ENCODE data around the gene LNX1. TPM values are rescaled to one million over a fixed set of nuclear protein-coding genes. Genes with fewer than 3 reads are reported as not detected.

LNX1 gene
- total and polyA plus RNA-seq, 9 of the 15 experiments (the other 6 are each of a cell fraction or from before 2014, with no cell fraction given): 0.40 to 3.6 (median 2.2) TPM

DNA sequence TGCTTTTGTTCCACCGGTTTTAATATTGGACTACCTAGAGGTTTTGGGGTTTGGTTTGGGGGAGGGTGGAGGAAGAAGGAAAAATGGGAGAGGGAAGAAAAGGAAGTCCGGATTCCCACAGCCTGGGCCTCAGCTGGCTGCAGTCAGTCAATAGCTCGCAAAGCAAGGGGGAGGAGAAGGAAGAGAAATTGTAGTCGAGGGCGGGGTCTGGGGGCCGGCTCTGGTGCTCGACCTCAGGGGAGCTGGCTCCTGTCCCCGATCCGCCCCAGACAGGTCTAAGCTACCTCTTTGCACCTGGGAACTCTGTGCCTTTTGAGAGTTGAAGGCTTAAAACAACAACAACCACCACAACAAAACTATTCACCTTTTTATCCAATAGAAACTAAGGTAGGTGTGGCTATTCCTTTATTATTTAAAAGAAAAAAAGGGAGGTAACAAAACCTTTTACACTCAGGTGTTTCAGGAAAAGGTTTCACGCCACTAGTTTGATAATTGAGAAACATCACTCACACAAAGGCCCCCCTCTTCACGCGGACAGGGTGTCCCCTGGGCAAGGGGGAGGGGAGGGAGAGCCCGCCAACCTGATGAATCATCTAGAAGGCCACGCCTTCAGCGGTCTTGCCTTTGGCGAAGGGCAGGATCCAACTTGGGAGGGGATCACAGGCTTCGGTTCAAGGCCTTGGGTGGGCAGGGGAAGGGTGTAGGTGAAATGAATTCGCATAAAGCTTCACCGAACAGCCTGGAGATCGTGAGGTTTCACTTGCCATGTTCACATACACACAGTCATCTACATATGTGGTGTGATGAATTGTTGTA, 1.6 kb upstream of the LNX1 start (continued):
- TF ChIP-seq, protein P1, sequence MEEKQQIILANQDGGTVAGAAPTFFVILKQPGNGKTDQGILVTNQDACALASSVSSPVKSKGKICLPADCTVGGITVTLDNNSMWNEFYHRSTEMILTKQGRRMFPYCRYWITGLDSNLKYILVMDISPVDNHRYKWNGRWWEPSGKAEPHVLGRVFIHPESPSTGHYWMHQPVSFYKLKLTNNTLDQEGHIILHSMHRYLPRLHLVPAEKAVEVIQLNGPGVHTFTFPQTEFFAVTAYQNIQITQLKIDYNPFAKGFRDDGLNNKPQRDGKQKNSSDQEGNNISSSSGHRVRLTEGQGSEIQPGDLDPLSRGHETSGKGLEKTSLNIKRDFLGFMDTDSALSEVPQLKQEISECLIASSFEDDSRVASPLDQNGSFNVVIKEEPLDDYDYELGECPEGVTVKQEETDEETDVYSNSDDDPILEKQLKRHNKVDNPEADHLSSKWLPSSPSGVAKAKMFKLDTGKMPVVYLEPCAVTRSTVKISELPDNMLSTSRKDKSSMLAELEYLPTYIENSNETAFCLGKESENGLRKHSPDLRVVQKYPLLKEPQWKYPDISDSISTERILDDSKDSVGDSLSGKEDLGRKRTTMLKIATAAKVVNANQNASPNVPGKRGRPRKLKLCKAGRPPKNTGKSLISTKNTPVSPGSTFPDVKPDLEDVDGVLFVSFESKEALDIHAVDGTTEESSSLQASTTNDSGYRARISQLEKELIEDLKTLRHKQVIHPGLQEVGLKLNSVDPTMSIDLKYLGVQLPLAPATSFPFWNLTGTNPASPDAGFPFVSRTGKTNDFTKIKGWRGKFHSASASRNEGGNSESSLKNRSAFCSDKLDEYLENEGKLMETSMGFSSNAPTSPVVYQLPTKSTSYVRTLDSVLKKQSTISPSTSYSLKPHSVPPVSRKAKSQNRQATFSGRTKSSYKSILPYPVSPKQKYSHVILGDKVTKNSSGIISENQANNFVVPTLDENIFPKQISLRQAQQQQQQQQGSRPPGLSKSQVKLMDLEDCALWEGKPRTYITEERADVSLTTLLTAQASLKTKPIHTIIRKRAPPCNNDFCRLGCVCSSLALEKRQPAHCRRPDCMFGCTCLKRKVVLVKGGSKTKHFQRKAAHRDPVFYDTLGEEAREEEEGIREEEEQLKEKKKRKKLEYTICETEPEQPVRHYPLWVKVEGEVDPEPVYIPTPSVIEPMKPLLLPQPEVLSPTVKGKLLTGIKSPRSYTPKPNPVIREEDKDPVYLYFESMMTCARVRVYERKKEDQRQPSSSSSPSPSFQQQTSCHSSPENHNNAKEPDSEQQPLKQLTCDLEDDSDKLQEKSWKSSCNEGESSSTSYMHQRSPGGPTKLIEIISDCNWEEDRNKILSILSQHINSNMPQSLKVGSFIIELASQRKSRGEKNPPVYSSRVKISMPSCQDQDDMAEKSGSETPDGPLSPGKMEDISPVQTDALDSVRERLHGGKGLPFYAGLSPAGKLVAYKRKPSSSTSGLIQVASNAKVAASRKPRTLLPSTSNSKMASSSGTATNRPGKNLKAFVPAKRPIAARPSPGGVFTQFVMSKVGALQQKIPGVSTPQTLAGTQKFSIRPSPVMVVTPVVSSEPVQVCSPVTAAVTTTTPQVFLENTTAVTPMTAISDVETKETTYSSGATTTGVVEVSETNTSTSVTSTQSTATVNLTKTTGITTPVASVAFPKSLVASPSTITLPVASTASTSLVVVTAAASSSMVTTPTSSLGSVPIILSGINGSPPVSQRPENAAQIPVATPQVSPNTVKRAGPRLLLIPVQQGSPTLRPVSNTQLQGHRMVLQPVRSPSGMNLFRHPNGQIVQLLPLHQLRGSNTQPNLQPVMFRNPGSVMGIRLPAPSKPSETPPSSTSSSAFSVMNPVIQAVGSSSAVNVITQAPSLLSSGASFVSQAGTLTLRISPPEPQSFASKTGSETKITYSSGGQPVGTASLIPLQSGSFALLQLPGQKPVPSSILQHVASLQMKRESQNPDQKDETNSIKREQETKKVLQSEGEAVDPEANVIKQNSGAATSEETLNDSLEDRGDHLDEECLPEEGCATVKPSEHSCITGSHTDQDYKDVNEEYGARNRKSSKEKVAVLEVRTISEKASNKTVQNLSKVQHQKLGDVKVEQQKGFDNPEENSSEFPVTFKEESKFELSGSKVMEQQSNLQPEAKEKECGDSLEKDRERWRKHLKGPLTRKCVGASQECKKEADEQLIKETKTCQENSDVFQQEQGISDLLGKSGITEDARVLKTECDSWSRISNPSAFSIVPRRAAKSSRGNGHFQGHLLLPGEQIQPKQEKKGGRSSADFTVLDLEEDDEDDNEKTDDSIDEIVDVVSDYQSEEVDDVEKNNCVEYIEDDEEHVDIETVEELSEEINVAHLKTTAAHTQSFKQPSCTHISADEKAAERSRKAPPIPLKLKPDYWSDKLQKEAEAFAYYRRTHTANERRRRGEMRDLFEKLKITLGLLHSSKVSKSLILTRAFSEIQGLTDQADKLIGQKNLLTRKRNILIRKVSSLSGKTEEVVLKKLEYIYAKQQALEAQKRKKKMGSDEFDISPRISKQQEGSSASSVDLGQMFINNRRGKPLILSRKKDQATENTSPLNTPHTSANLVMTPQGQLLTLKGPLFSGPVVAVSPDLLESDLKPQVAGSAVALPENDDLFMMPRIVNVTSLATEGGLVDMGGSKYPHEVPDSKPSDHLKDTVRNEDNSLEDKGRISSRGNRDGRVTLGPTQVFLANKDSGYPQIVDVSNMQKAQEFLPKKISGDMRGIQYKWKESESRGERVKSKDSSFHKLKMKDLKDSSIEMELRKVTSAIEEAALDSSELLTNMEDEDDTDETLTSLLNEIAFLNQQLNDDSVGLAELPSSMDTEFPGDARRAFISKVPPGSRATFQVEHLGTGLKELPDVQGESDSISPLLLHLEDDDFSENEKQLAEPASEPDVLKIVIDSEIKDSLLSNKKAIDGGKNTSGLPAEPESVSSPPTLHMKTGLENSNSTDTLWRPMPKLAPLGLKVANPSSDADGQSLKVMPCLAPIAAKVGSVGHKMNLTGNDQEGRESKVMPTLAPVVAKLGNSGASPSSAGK (IDR thresholded peaks at IDR 0.05): peak; percentile 26; the same call in 1 of the 2 replicates
- TF ChIP-seq PCBP2 (IDR thresholded peaks at IDR 0.05; ENCODE audit: low read depth, low read length, poor library complexity, severe bottlenecking) (no peak), NFIC (IDR thresholded peaks at IDR 0.05) (no peak), SRF (CRISPR knock-in tag; IDR thresholded peaks at IDR 0.05) (0 out of 4 replicates have a peak, but pooled peaks of 1 of the 2 experiments have one; percentile 1)
- TF ChIP-seq, protein P2, sequence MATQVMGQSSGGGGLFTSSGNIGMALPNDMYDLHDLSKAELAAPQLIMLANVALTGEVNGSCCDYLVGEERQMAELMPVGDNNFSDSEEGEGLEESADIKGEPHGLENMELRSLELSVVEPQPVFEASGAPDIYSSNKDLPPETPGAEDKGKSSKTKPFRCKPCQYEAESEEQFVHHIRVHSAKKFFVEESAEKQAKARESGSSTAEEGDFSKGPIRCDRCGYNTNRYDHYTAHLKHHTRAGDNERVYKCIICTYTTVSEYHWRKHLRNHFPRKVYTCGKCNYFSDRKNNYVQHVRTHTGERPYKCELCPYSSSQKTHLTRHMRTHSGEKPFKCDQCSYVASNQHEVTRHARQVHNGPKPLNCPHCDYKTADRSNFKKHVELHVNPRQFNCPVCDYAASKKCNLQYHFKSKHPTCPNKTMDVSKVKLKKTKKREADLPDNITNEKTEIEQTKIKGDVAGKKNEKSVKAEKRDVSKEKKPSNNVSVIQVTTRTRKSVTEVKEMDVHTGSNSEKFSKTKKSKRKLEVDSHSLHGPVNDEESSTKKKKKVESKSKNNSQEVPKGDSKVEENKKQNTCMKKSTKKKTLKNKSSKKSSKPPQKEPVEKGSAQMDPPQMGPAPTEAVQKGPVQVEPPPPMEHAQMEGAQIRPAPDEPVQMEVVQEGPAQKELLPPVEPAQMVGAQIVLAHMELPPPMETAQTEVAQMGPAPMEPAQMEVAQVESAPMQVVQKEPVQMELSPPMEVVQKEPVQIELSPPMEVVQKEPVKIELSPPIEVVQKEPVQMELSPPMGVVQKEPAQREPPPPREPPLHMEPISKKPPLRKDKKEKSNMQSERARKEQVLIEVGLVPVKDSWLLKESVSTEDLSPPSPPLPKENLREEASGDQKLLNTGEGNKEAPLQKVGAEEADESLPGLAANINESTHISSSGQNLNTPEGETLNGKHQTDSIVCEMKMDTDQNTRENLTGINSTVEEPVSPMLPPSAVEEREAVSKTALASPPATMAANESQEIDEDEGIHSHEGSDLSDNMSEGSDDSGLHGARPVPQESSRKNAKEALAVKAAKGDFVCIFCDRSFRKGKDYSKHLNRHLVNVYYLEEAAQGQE (IDR thresholded peaks at IDR 0.05; ENCODE audit: borderline replicate concordance): peak; percentile 63
- TF ChIP-seq, protein P2 (CRISPR knock-in tag; IDR thresholded peaks at IDR 0.05; ENCODE audit: low read depth): no peak
